Mesendoderm (in vitro differentiated cells): Measurements from ENCODE around the gene DNM3.
A peak's percentile ranks its signal among the peaks of the same experiment; 100 is the strongest.

Source experiments
- DNase-seq: peaks from one replicate; pipeline ENCODE4 v3.0.0; 2013
- H2AK5ac ChIP-seq: 2 replicates; pipeline ENCODE4 v1.6.1; 2013; ENCODE audit warnings: low read length, inconsistent platforms
- H2BK120ac ChIP-seq: 2 replicates; pipeline ENCODE4 v1.6.1; 2013; ENCODE audit warnings: low read depth, mild to moderate bottlenecking, low read length, moderate library complexity, mixed read lengths
- H2BK15ac ChIP-seq: replicated peaks from 2 replicates; pipeline ENCODE4 v1.6.1; 2013; ENCODE audit warnings: low read depth, mild to moderate bottlenecking, moderate library complexity
- H2BK5ac ChIP-seq: 2 replicates; pipeline ENCODE4 v1.6.1; 2013; ENCODE audit warnings: low read length, inconsistent platforms
- H3K18ac ChIP-seq: 2 replicates; pipeline ENCODE4 v1.6.1; 2013; ENCODE audit warnings: mild to moderate bottlenecking, low read length, mixed read lengths
- H3K23ac ChIP-seq: one replicate; pipeline ENCODE4 v1.6.1; 2013; ENCODE audit warnings: low read length
- H3K27ac ChIP-seq: 2 replicates; pipeline ENCODE4 v1.5.1; 2013; ENCODE audit warnings: low read depth, mild to moderate bottlenecking, inconsistent platforms, low read length, moderate library complexity
- H3K27me3 ChIP-seq: 2 replicates; pipeline ENCODE4 v1.6.1; 2013; ENCODE audit warnings: low read length, control low read depth, mild to moderate bottlenecking, inconsistent platforms; ENCODE audit not compliant: insufficient read depth, poor library complexity
- H3K36me3 ChIP-seq: 2 replicates; pipeline ENCODE4 v1.6.1; 2013; ENCODE audit warnings: low read length, inconsistent platforms; ENCODE audit not compliant: control insufficient read depth, insufficient read depth
- H3K4ac ChIP-seq: one replicate; pipeline ENCODE4 v1.6.1; 2013; ENCODE audit warnings: low read depth, mild to moderate bottlenecking, low read length, moderate library complexity
- H3K4me1 ChIP-seq: 2 replicates; pipeline ENCODE4 v1.6.1; 2013; ENCODE audit warnings: low read depth, low read length, inconsistent platforms; ENCODE audit not compliant: control insufficient read depth
- H3K4me2 ChIP-seq: 2 replicates; pipeline ENCODE4 v1.6.1; 2013; ENCODE audit warnings: low read length
- H3K4me3 ChIP-seq: 2 replicates; pipeline ENCODE4 v1.5.1; 2013; ENCODE audit warnings: mild to moderate bottlenecking, low read length
- H3K56ac ChIP-seq: one replicate; pipeline ENCODE4 v1.6.1; 2013; ENCODE audit warnings: low read length
- H3K79me1 ChIP-seq: 2 replicates; pipeline ENCODE4 v1.6.1; 2013; ENCODE audit warnings: low read length, inconsistent platforms
- H3K79me2 ChIP-seq: 2 replicates; pipeline ENCODE4 v1.6.1; 2013; ENCODE audit warnings: mild to moderate bottlenecking, low read length; ENCODE audit not compliant: control insufficient read depth, insufficient read depth
- H3K9ac ChIP-seq: 2 replicates; pipeline ENCODE4 v1.6.1; 2013; ENCODE audit warnings: low read length, inconsistent platforms
- H4K5ac ChIP-seq: one replicate; pipeline ENCODE4 v1.6.1; 2013; ENCODE audit warnings: low read length
- H4K8ac ChIP-seq: one replicate; pipeline ENCODE4 v1.6.1; 2013; ENCODE audit warnings: low read depth, mild to moderate bottlenecking, control low read depth, low read length, moderate library complexity
- WGBS: extraction: QIAGEN DNeasy Blood & Tissue Kit; methylation state at CpG from one replicate; pipeline ENCODE4 v1.1.7; 2013; ENCODE audit warnings: low lambda C conversion rate, missing lambda C conversion rate; ENCODE audit not compliant: insufficient coverage; ENCODE audit errors: extremely low coverage; 5-methylcytosine and 5-hydroxymethylcytosine counted together

DNM3 gene

GRCh38 chr1:171890131-171890530, 48.8 kb downstream of the DNM3 start:
- no peak for DNase-seq
- Histone ChIP-seq H3K9ac (no peak overlapping the region), H3K4ac (no peak overlapping the region), H3K36me3 (no peaks in the 10 kb centered on the region), H3K79me1 (no peaks in the 10 kb centered on the region), H3K79me2 (no peaks in the 10 kb centered on the region), H3K27ac (no peak overlapping the region), H2AK5ac (no peak overlapping the region), H3K23ac (no peak overlapping the region), H3K4me2 (no peak overlapping the region), H4K8ac (no peak overlapping the region), H4K5ac (no peak overlapping the region), H2BK15ac (no peak overlapping the region), H2BK5ac (no peak overlapping the region), H3K4me1 (no peaks in the 10 kb centered on the region), H2BK120ac (no peak overlapping the region), H3K18ac (no peak overlapping the region), H3K4me3 (no peak overlapping the region), H3K56ac (no peak overlapping the region), H3K27me3 (no peaks in the 10 kb centered on the region)
- no CpG with 5 or more reads among the region's 1 CpG for WGBS

GRCh38 chr1:171896936-171897703, 55.8 kb downstream of the DNM3 start:
- no peak for DNase-seq
- Histone ChIP-seq H4K5ac (no peak overlapping the region), H2BK15ac (no peak overlapping the region), H3K18ac (no peak overlapping the region), H3K56ac (no peak overlapping the region), H3K23ac (no peak overlapping the region), H3K27ac (no peak overlapping the region), H3K36me3 (no peaks in the 10 kb centered on the region), H2BK120ac (no peak overlapping the region), H2BK5ac (no peak overlapping the region), H3K4ac (no peak overlapping the region), H2AK5ac (no peak overlapping the region), H3K4me1 (no peaks in the 10 kb centered on the region), H3K4me3 (no peak overlapping the region), H3K79me2 (no peaks in the 10 kb centered on the region), H4K8ac (no peak overlapping the region), H3K9ac (no peak overlapping the region), H3K27me3 (no peaks in the 10 kb centered on the region), H3K79me1 (no peaks in the 10 kb centered on the region), H3K4me2 (no peak overlapping the region)
- no CpG with 5 or more reads among the region's 2 CpGs for WGBS

GRCh38 chr1:171898941-171899340, 57.6 kb downstream of the DNM3 start:
- Histone ChIP-seq H2BK15ac (no peak overlapping the region), H3K4me1 (no peaks in the 10 kb centered on the region), H2AK5ac (no peak overlapping the region), H3K4me2 (no peak overlapping the region), H3K79me2 (no peaks in the 10 kb centered on the region), H3K36me3 (no peaks in the 10 kb centered on the region), H3K4ac (no peak overlapping the region), H3K79me1 (no peaks in the 10 kb centered on the region), H4K5ac (no peak overlapping the region), H2BK120ac (no peak overlapping the region), H3K27me3 (no peaks in the 10 kb centered on the region), H2BK5ac (no peak overlapping the region), H3K9ac (no peak overlapping the region), H3K4me3 (no peak overlapping the region), H3K27ac (no peak overlapping the region), H4K8ac (no peak overlapping the region), H3K56ac (peak overlapping the region; percentile 59), H3K18ac (no peak overlapping the region), H3K23ac (no peak overlapping the region)
- WGBS: no CpG with 5 or more reads among the region's 9 CpGs
- peak; percentile 75 for DNase-seq

- no peaks in the 10 kb centered on the region for H3K4me1 ChIP-seq
- H2BK120ac ChIP-seq: no peak overlapping the region
- H3K4me2 ChIP-seq: no peak overlapping the region
- H3K79me2 ChIP-seq: no peaks in the 10 kb centered on the region
- no peaks in the 10 kb centered on the region for H3K36me3 ChIP-seq
- H2AK5ac ChIP-seq: no peak overlapping the region
- no peak overlapping the region for H2BK15ac ChIP-seq
- no peak overlapping the region for H3K56ac ChIP-seq
- no peak overlapping the region for H4K5ac ChIP-seq
- no peak overlapping the region for H4K8ac ChIP-seq
- no peak overlapping the region for H2BK5ac ChIP-seq
- H3K27ac ChIP-seq: no peak overlapping the region
- no peaks in the 10 kb centered on the region for H3K79me1 ChIP-seq
- no peak overlapping the region for H3K4ac ChIP-seq
- no peak overlapping the region for H3K4me3 ChIP-seq
- no peaks in the 10 kb centered on the region for H3K27me3 ChIP-seq
- no peak overlapping the region for H3K9ac ChIP-seq
- no CpG with 5 or more reads among the region's 5 CpGs for WGBS
- no peak for DNase-seq
- H3K23ac ChIP-seq: no peak overlapping the region
- H3K18ac ChIP-seq: no peak overlapping the region
These were observed 58.5 kb downstream of the DNM3 start for GRCh38 chr1:171899838-171900237.

- H3K9ac ChIP-seq: no peak overlapping the region
- H3K18ac ChIP-seq: no peak overlapping the region
- H4K5ac ChIP-seq: no peak overlapping the region
- no peak overlapping the region for H2BK15ac ChIP-seq
- H3K79me1 ChIP-seq: no peaks in the 10 kb centered on the region
- H2BK120ac ChIP-seq: no peak overlapping the region
- no CpG with 5 or more reads among the region's 7 CpGs for WGBS
- no peak overlapping the region for H4K8ac ChIP-seq
- no peaks in the 10 kb centered on the region for H3K4me1 ChIP-seq
- H3K4ac ChIP-seq: no peak overlapping the region
- no peaks in the 10 kb centered on the region for H3K36me3 ChIP-seq
- no peak overlapping the region for H3K27ac ChIP-seq
- H3K27me3 ChIP-seq: no peaks in the 10 kb centered on the region
- DNase-seq: peak; percentile 11
- no peaks in the 10 kb centered on the region for H3K79me2 ChIP-seq
- no peak overlapping the region for H2BK5ac ChIP-seq
- no peak overlapping the region for H2AK5ac ChIP-seq
- H3K56ac ChIP-seq: no peak overlapping the region
- H3K4me3 ChIP-seq: no peak overlapping the region
- H3K4me2 ChIP-seq: no peak overlapping the region
- H3K23ac ChIP-seq: no peak overlapping the region
These were observed 59.9 kb downstream of the DNM3 start for GRCh38 chr1:171901245-171901644.

GRCh38 chr1:171902527-171902926, 61.2 kb downstream of the DNM3 start:
- DNase-seq: no peak
- no peak overlapping the region for H3K4ac ChIP-seq
- no CpG with 5 or more reads among the region's 3 CpGs for WGBS

More at GRCh38 chr1:171902527-171902926, 61.2 kb downstream of the DNM3 start:
- no peak overlapping the region for H2BK15ac ChIP-seq
- H3K36me3 ChIP-seq: no peaks in the 10 kb centered on the region
- no peak overlapping the region for H3K56ac ChIP-seq
- H2AK5ac ChIP-seq: no peak overlapping the region
- no peak overlapping the region for H3K27ac ChIP-seq
- H4K8ac ChIP-seq: no peak overlapping the region
- no peak overlapping the region for H3K9ac ChIP-seq
- no peak overlapping the region for H2BK5ac ChIP-seq
- no peaks in the 10 kb centered on the region for H3K79me1 ChIP-seq
- no peak overlapping the region for H3K4me2 ChIP-seq
- H3K4me1 ChIP-seq: no peaks in the 10 kb centered on the region
- H3K27me3 ChIP-seq: no peaks in the 10 kb centered on the region
- H3K23ac ChIP-seq: no peak overlapping the region
- H3K18ac ChIP-seq: no peak overlapping the region
- no peak overlapping the region for H3K4me3 ChIP-seq
- H2BK120ac ChIP-seq: no peak overlapping the region
- no peaks in the 10 kb centered on the region for H3K79me2 ChIP-seq
- no peak overlapping the region for H4K5ac ChIP-seq
